A549 (cell line): Measurements from ENCODE around the gene ARMC9.

Source experiments
- CEBPB ChIP-seq, 2 experiments: fragments of >200 bp in 1 of 2; sonication (Bioruptor Twin) in 1 of 2; formaldehyde crosslinking in 1 of 2; IDR thresholded peaks; 2 replicates each; pipeline ENCODE4 v1.6.1; 2012 to 2016
- CHD4 ChIP-seq: fragments of 200-600 bp; sonication (generic); IDR thresholded peaks from 2 replicates; pipeline ENCODE4 v1.6.1; 2016; ENCODE audit warnings: antibody characterized with exemption, mild to moderate bottlenecking, borderline replicate concordance
- CTCF ChIP-seq: fragments of >200 bp; sonication (Bioruptor Twin); formaldehyde crosslinking; IDR thresholded peaks from 3 replicates; pipeline ENCODE4 v1.5.1; 2016
- ELK1 ChIP-seq: fragments of 150-350 bp; IDR thresholded peaks from 2 replicates; pipeline ENCODE4 v1.6.1; 2014; ENCODE audit warnings: low read depth, mild to moderate bottlenecking, low read length
- FOXS1 ChIP-seq: fragments of 250-450 bp; sonication (Bioruptor Pico); IDR thresholded peaks from 2 replicates; pipeline ENCODE4 v1.5.0; 2020; ENCODE audit warnings: mild to moderate bottlenecking, moderate library complexity
- HDAC2 ChIP-seq: fragments of 200-600 bp; sonication (generic); IDR thresholded peaks from 2 replicates; pipeline ENCODE4 v1.6.1; 2016
- HOXA7 ChIP-seq: fragments of 250-450 bp; sonication (Bioruptor Pico); IDR thresholded peaks from 2 replicates; pipeline ENCODE4 v1.5.0; 2020; ENCODE audit warnings: mild to moderate bottlenecking, moderate library complexity
- MAFK ChIP-seq: fragments of 450-650 bp; IDR thresholded peaks from 2 replicates; pipeline ENCODE4 v1.6.1; 2014; ENCODE audit not compliant: partially characterized antibody
- MAX ChIP-seq: IDR thresholded peaks from 2 replicates; pipeline ENCODE4 v1.6.1; 2012
- MYC ChIP-seq: IDR thresholded peaks from 2 replicates; pipeline ENCODE4 v1.6.1; 2012; ENCODE audit warnings: mild to moderate bottlenecking, inconsistent platforms, low read length, improper control_type of control experiment, borderline replicate concordance
- NFE2L2 ChIP-seq: fragments of 150-350 bp; conservative IDR thresholded peaks from 2 replicates; pipeline ENCODE4 v1.6.1; 2014; ENCODE audit warnings: low read length
- POLR2A ChIP-seq: IDR thresholded peaks from 2 replicates; pipeline ENCODE4 v1.6.1; 2012; ENCODE audit warnings: mild to moderate bottlenecking, low read length
- RNF2 ChIP-seq: fragments of 200-600 bp; sonication (generic); IDR thresholded peaks from 2 replicates; pipeline ENCODE4 v1.6.1; 2016; ENCODE audit warnings: low read depth, mild to moderate bottlenecking, antibody characterized with exemption, moderate library complexity, borderline replicate concordance

- no peak for TF ChIP-seq NFE2L2
- TF ChIP-seq POLR2A = no peak
- TF ChIP-seq MYC = no peak
- TF ChIP-seq RNF2 = no peak
- TF ChIP-seq CTCF = no peak
- TF ChIP-seq HDAC2 = no peak
- no peak for TF ChIP-seq CEBPB (IDR thresholded peaks at IDR 0.05)
- no peak for TF ChIP-seq CHD4
- TF ChIP-seq MAX = no peak
- no peak for TF ChIP-seq ELK1
- no peak for TF ChIP-seq MAFK
- TF ChIP-seq HOXA7 (CRISPR knock-in tag) = no peak
- no peak for TF ChIP-seq FOXS1 (CRISPR knock-in tag)
Observed at GRCh38 chr2:231355508-231356465, 157.4 kb downstream of the ARMC9 start.
